GM12878 (cell line): ENCODE results near the gene TSPAN12.
"Not testable (repeated sequence)": the region's sequence is repeated elsewhere in the genome, so short reads cannot be mapped to it uniquely, and the experiment has no call there.

Experiments
- HDGF ChIP-seq: fragments of 450-650 bp; IDR thresholded peaks from 2 replicates; pipeline ENCODE4 v1.6.1; 2016; ENCODE audit warnings: antibody characterized with exemption
- MEF2A ChIP-seq: IDR thresholded peaks from 2 replicates; pipeline ENCODE4 v1.6.1; 2011; ENCODE audit warnings: low read depth, mild to moderate bottlenecking, low read length, moderate library complexity; ENCODE audit not compliant: insufficient read depth
- MTA3 ChIP-seq: IDR thresholded peaks from 2 replicates; pipeline ENCODE4 v1.6.1; 2012; ENCODE audit warnings: low read length, inconsistent platforms, borderline replicate concordance
- POLR2A ChIP-seq: IDR thresholded peaks from 2 replicates; pipeline ENCODE4 v1.6.1; 2011; ENCODE audit warnings: low read depth, mild to moderate bottlenecking, low read length
- SUZ12 ChIP-seq: fragments of 200-600 bp; sonication (generic); IDR thresholded peaks from one replicate; pipeline ENCODE4 v1.6.1; 2018; ENCODE audit warnings: antibody characterized with exemption, mild to moderate bottlenecking; ENCODE audit not compliant: unreplicated experiment
- TAF1 ChIP-seq: IDR thresholded peaks from 2 replicates; pipeline ENCODE4 v1.6.1; 2011; ENCODE audit warnings: mild to moderate bottlenecking, low read depth, low read length, borderline replicate concordance
- ZNF274 ChIP-seq: IDR thresholded peaks from one replicate; pipeline ENCODE4 v1.8.0; 2011; ENCODE audit not compliant: insufficient read length, insufficient read depth
- TF ChIP-seq, protein P1 (sequence below), 3 experiments: IDR thresholded peaks in 2 of 3; conservative IDR thresholded peaks in 1 of 3; 2 replicates each; pipeline ENCODE4 v1.5.1; 2011; ENCODE audit warnings: low read depth in 3 of 3, low read length in 3 of 3, mild to moderate bottlenecking in 3 of 3, control low read depth in 2 of 3, moderate library complexity in 2 of 3, inconsistent platforms in 1 of 3, mixed read lengths in 1 of 3; ENCODE audit not compliant: control insufficient read depth in 2 of 3, insufficient read depth in 1 of 3; ENCODE audit errors: extremely low read depth in 1 of 3
- TF ChIP-seq, protein P2 (sequence below): IDR thresholded peaks from 2 replicates; pipeline ENCODE4 v1.6.1; 2012; ENCODE audit warnings: low read depth, low read length, improper control_type of control experiment
- TF ChIP-seq, protein P3 (sequence below): IDR thresholded peaks from 2 replicates; pipeline ENCODE4 v1.6.1; 2012; ENCODE audit warnings: low read depth, low read length, improper control_type of control experiment
- TF ChIP-seq, protein P4 (sequence below): IDR thresholded peaks from 2 replicates; pipeline ENCODE4 v1.6.1; 2011; ENCODE audit warnings: borderline replicate concordance, low read depth, mild to moderate bottlenecking, moderate library complexity, mixed read lengths, low read length; ENCODE audit not compliant: insufficient read depth; ENCODE audit errors: extremely low read length

DNA sequence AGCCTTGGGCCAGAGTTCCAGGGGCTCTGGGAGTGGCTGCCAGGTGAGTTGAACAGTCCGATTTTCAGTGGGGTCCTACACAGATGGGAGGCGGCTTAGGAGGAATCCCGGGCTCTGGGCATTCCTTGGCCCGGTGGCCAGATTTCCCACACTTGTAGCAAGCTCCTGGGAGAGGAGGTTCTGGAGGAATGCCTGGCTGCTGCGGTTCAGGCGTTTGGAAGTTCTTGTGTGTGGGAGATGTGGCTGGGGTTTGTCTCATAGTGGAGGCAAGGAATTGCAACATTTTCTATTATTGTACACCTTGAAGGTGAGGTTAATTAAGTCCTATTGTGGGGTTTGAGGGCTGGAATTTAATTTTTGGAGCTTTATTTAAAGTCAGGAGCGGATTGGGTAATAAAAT, 77.5 kb downstream of the TSPAN12 start:
- TF ChIP-seq POLR2A, TAF1, ZNF274, MTA3, MEF2A, HDGF, SUZ12: not testable (repeated sequence)
- TF ChIP-seq, protein P1, sequence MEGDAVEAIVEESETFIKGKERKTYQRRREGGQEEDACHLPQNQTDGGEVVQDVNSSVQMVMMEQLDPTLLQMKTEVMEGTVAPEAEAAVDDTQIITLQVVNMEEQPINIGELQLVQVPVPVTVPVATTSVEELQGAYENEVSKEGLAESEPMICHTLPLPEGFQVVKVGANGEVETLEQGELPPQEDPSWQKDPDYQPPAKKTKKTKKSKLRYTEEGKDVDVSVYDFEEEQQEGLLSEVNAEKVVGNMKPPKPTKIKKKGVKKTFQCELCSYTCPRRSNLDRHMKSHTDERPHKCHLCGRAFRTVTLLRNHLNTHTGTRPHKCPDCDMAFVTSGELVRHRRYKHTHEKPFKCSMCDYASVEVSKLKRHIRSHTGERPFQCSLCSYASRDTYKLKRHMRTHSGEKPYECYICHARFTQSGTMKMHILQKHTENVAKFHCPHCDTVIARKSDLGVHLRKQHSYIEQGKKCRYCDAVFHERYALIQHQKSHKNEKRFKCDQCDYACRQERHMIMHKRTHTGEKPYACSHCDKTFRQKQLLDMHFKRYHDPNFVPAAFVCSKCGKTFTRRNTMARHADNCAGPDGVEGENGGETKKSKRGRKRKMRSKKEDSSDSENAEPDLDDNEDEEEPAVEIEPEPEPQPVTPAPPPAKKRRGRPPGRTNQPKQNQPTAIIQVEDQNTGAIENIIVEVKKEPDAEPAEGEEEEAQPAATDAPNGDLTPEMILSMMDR (IDR thresholded peaks at IDR 0.05 in 2 of 3, conservative IDR thresholded peaks at IDR 0.05 in 1 of 3; ENCODE audit: control insufficient read depth in 2 of 3, extremely low read depth in 1 of 3, insufficient read depth in 1 of 3, low read depth in 3 of 3, low read length in 3 of 3): not testable (repeated sequence)
- TF ChIP-seq, protein P2, sequence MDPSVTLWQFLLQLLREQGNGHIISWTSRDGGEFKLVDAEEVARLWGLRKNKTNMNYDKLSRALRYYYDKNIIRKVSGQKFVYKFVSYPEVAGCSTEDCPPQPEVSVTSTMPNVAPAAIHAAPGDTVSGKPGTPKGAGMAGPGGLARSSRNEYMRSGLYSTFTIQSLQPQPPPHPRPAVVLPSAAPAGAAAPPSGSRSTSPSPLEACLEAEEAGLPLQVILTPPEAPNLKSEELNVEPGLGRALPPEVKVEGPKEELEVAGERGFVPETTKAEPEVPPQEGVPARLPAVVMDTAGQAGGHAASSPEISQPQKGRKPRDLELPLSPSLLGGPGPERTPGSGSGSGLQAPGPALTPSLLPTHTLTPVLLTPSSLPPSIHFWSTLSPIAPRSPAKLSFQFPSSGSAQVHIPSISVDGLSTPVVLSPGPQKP: not testable (repeated sequence)
- TF ChIP-seq, protein P3, sequence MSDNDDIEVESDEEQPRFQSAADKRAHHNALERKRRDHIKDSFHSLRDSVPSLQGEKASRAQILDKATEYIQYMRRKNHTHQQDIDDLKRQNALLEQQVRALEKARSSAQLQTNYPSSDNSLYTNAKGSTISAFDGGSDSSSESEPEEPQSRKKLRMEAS: not testable (repeated sequence)
- TF ChIP-seq, protein P4, sequence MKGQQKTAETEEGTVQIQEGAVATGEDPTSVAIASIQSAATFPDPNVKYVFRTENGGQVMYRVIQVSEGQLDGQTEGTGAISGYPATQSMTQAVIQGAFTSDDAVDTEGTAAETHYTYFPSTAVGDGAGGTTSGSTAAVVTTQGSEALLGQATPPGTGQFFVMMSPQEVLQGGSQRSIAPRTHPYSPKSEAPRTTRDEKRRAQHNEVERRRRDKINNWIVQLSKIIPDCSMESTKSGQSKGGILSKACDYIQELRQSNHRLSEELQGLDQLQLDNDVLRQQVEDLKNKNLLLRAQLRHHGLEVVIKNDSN: not testable (repeated sequence)
